Activated CD4-positive, CD25-positive, alpha-beta regulatory T cell treated with anti-CD3 and anti-CD28 coated beads, Interleukin-2, amount 50 U/mL, for 72 hours (primary cell): ENCODE measurements around the gene LPAR3.
A peak's percentile ranks its signal among the peaks of the same experiment; 100 is the strongest.

Source experiments
- DNase-seq: peaks from one replicate; pipeline ENCODE4 v3.0.0; 2021

LPAR3 gene

DNA sequence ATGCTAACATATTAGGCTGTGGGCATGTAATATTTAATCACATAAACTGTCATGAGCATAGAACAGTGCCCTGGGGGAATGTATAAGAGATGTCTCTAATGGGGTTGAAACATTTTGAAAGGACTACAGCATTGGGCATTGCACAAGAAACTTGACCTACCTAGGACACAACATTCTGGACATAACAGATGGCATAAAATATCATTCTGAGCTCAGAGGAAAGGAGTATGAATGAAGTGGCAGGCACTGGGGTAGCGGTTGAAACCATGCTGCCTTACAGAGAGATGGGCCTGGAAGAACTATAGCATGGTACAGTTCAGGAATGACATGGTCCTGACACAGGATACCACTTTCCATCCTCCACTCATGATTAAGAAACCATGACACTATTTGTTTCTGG, 69.0 kb downstream of the LPAR3 start:
- no peak for DNase-seq

DNA sequence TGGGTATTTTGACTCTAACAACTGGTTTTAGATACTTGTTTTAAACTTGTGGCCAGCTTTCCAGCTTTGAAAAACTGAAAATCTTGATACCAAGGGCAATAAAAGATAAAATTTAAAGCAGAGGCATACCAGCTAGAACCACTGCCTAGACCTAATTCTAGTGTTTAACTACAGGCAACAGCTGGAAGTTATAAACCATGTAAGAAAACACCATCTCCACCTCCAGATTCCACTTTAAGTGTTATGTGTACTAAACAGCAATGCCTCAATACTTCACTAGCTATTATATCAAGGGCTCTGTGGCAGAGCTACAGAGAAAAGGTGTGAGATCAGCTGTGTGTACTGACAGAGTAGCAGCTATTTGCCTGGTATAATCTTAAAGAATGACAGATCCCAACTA, 69.5 kb downstream of the LPAR3 start:
- no peak for DNase-seq

DNA sequence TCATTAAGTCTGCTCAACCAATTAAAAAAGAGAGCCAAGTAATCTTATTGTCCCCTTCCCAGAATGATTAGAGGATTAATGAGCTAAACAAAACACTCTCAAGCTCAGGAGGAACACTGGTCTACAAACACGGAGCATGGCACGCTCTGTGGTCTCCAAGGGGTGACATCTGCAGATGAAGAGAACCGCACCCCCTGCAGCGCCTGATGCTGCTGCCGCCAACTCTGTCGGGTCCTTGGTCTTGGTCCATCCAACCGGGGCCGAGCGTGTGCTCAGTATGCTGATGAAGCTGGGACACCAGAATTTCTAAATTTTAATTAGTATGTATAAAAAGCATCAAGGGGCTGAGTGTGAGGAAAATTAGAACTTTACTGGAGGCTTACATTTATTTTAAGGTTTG, 82.7 kb downstream of the LPAR3 start:
- no peak for DNase-seq

DNA sequence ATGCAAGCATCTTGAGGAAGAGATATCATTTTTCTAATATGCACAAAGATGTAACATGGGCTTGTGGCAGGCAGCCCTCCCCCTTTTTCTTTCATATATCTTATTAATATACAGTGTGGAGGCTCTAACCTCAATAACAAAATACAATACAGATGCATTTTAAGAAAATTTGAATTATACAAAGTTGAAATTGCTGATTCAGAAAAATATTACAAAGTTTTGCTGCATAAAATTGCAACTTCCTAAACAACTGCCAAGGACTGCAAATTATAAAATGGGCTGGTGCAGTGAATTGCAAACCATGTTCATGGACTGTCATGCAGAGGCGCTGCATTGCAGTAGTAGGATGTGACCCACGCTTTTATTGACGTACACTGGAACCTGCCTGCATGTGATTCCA, 84.0 kb downstream of the LPAR3 start:
- no peak for DNase-seq

GRCh38 chr1:84803604-84804003, 89.4 kb downstream of the LPAR3 start:
- no peak for DNase-seq

DNA sequence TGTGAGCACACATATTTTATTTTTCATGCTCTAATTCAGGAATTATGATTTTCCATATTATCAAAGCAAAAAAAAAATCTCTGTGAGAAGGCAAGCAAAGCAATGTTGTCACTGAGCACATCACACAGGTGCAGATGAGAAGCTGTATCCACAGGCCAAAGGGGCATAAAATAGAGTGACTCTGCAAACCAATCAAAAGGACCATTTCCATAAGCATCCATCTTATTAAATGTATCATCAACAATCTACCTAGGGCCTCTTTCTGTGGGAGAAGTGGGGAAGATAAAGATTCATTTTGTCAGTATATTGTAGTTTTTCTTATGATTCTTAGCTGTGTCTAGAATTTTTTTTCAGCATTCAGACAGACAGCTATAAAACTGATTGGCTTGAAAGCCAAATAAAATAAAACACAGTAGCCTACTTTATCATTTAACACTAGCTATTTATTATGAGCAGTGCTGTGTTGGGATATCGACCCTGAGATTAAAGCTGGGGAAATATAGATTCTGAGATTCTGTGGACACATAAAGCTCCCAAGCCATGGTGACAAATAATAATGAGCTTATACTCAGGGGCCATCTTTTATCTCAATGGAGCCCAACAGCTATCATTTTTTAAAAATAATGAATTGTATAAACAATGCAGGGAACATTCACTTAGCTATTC, 90.3 kb downstream of the LPAR3 start:
- no peak for DNase-seq

GRCh38 chr1:84800090-84801073, 92.6 kb downstream of the LPAR3 start:
- no peak for DNase-seq

DNA sequence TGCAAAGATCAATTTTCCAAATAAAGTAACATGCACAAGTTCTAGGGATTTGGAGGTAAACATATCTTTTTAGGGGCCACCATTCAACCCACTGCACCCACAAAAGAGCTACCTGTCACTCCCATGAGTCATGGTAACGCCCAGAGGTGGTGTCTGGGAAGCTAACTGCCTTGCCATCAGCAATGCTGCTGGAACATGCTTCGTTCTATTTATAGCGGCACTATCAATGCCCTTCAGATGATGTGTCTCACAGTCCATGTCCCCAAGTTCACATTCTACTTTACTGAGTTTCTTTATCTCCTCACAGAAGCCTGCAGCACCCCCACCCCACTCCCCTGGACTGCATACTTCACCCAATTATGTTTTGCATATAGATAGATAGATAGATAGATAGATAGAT, 95.4 kb downstream of the LPAR3 start:
- DNase-seq = no peak

DNA sequence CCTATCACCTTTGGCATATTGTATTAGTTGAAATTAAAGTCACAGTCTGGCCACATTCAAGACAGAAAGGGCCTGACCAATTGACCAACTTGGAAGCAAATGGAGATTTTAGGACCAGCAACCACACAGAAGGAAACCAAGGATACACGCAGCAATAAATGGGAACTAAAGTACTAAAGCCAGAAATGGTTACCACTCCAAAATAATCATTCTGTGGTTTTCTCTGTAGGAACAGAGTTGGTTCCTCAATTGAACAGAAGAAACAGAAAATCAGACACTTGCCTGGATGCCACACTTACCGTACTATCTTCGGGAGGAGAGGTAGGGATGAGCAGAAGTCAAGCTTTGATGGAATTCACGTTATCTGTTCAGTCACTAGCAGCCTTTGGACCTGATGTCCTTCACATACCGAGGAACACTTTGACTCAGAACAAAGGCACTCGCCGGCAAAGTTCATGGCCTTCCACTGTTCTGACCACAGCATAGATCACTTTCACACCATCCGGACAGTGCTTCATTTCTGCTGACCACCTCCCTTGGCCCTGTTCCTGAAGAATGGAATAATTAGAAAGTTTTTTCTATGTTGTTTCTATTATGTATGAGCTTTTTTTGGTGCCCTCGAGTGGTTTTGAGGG, 96.9 kb downstream of the LPAR3 start:
- DNase-seq = no peak

GRCh38 chr1:84795213-84795612, 97.8 kb downstream of the LPAR3 start:
- no peak for DNase-seq

DNA sequence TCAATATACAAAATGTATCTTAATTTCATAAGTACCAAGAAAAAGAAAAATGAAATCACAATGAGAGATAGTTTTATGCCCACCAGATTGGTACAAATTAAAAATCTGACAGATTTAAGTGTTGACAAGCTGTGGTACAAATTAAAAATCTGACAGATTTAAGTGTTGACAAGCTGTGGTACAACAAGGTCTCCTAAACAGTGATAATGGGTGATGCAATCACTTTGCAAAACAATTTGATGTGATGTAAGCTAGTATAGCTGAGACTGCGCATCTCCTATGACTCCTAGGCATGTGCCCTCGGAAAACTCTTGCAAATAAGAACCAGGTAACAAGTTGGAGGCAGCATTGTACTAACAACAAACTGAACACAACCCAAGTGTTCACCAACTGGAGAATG, 100.6 kb downstream of the LPAR3 start:
- no peak for DNase-seq

- no peak for DNase-seq
These were observed 104.0 kb downstream of the LPAR3 start for GRCh38 chr1:84789014-84789413.

GRCh38 chr1:84785271-84786036, 107.6 kb downstream of the LPAR3 start:
- DNase-seq = no peak

DNA sequence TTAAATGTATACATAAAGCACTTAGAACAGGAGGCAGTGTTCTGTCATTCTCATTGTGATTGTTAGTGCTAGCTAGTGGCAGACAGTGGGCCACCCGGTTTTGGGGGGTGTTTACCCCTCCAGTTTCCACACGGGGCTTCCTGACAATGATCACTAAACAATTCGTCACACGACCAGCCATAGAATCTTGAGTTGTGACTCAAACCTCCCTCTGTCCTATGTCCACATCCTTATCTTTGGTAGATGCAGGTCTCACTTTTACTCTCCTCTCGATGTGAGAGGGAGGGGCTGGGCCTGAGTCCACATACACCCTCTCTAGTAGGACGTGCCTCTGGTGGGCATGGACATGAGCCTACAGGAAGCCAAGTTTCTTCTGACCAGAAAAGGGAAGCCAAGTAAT, 110.1 kb downstream of the LPAR3 start:
- DNase-seq = no peak

DNA sequence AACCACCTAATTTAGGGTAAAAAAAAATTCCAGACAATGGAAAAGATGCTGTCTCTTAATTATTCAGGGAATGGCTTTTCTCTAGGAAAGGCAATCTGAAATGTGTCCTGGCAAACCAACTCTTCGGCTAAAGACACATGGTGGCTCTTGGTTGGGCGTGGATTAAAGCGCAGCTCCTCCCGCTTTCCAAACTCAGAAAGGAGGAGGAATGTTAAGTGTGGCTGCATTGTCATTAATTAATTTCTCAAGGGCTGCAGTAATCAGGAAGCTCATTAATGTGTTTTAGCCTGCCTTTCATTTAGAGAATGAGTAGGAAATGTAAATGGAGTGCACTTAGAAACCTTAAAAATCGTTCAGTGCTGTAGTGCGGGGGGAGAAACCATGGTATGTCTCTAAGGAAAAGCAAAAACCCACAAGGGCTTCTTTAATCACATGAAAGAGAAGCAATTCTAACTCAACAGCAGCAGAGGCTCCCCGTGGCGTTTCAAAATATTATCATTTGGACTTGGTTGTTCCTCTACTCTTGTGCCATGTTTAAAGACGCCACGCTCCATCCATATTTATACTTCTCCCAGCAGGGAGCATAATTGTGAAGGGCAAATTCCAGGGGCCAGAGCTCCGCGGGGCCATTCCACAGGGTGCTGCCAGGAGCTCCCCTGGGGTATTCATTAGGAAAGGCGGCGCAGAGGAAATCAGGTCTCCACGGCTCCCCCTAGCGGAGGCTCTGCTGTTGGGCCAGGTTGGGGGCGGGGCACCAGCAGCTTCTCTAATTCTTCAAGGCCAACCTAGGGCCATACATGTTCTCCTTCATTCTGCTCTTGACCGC, 110.8 kb downstream of the LPAR3 start:
- DNase-seq = peak; percentile 81

GRCh38 chr1:84780000-84780716, 112.8 kb downstream of the LPAR3 start:
- no peak for DNase-seq

DNA sequence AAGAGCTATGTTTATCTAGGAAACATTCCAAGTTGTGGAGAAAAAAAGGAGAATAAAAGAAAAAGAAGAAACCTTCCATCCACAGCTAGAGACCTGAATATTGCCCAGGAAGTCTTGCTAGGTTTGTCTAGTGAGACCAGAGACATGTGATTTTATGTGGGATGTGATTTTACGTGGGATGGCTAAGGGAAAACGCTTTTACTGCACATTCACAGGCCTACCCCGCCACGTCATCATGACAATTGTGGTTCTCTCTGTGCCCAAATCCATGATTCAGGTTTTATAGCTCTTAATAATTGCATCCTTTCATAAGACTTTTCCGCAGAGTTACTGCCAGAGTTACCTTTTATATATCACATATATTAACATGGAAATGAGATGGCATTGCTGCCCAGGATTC, 116.4 kb downstream of the LPAR3 start:
- no peak for DNase-seq

DNA sequence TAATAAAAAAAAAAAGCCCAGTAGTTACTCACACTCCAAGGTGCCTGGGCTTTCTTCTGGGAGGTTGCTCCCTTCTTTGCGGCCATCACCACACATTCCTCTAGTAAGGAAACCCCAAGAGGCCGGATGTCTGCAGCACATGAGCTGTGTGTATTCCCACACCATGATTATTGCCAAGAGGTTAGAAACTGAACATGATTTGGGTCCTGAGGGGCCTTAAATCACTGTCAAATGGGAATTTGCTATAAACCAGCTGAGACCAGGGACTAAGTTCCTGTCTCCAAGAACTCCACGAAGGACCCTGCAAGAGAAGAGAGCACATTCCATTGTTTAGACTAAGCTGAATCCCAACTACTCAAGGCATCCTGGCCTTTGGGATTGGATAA, 117.5 kb downstream of the LPAR3 start:
- DNase-seq = no peak

GRCh38 chr1:84774669-84775534, 118.1 kb downstream of the LPAR3 start:
- DNase-seq = no peak

DNA sequence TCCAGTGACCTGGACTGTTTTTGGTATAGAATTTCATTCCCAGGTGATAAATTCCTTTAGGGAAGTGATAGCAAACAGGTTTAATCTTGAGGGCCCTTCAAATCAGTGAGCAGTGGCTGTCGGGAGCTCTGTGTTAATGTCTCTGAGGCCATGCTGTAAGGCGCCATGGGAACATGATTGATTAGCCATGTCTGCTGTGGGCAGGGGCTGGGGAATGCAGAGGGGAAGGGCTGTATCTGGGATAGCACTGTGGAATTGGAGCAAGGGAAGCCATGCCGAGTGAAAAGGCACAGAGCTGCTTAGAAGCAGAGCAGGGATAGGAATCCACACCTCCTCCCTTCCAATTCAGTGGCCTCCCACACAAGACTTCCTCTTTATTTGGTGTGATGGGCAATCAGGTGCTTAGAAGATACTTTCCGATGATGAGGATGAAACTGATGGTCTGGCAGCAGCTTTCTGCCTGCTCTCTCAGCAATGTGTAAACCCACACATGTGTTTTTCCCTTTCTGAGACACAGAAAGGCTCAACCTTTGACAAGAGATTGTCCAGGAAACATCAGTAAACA, 119.0 kb downstream of the LPAR3 start:
- no peak for DNase-seq
